ENCODE measurements around the gene BACH2. TPM values are rescaled to one million over a fixed set of nuclear protein-coding genes. Genes with fewer than 3 reads are reported as not detected.
A peak's percentile ranks its signal among the peaks of the same experiment; 100 is the strongest.

The BACH2 gene
- total RNA-seq, 2 experiments from 2014 or later, result 157 to 170 TPM

GRCh38 chr6:90083891-90084290, 212.8 kb downstream of the BACH2 start:
- H3K9me3 Mint-ChIP-seq, result no peaks in the 10 kb centered on the region
- TF ChIP-seq, protein P1, sequence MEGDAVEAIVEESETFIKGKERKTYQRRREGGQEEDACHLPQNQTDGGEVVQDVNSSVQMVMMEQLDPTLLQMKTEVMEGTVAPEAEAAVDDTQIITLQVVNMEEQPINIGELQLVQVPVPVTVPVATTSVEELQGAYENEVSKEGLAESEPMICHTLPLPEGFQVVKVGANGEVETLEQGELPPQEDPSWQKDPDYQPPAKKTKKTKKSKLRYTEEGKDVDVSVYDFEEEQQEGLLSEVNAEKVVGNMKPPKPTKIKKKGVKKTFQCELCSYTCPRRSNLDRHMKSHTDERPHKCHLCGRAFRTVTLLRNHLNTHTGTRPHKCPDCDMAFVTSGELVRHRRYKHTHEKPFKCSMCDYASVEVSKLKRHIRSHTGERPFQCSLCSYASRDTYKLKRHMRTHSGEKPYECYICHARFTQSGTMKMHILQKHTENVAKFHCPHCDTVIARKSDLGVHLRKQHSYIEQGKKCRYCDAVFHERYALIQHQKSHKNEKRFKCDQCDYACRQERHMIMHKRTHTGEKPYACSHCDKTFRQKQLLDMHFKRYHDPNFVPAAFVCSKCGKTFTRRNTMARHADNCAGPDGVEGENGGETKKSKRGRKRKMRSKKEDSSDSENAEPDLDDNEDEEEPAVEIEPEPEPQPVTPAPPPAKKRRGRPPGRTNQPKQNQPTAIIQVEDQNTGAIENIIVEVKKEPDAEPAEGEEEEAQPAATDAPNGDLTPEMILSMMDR (IDR thresholded peaks at IDR 0.05), result no peak
- ChIA-PET POLR2A (interaction anchor here (0.9 to 2.7 kb wide), 11 partner anchors 11 to 212 kb away, joined by 4 to 15 read pairs (median 7); partner anchors contain the start of gene BACH2), CTCF (interaction anchor here (1.0 to 1.9 kb wide), 3 partner anchors 139 to 395 kb away, joined by 3 to 6 read pairs (median 4); no protein-coding TSS in a partner anchor)
- no peak for ATAC-seq (ENCODE audit: poor library complexity)
- peaks cover 7% of the 10 kb centered on the region for H3K36me3 ChIP-seq (ENCODE audit: insufficient read depth, low read length)
- H3K36me3 Mint-ChIP-seq (ENCODE audit: low read depth), result peaks cover 68% of the 10 kb centered on the region
- intact Hi-C loops (cut with DNase I, micrococcal nuclease), result loop anchor here (5.0 to 10.0 kb wide), 3 partner anchors 133 to 391 kb away; partner anchors contain the start of gene BACH2 (in 1 of the 2)
- H3K4me1 Mint-ChIP-seq (ENCODE audit: low read depth), result peaks cover 92% of the 10 kb centered on the region
- H3K9me3 ChIP-seq (ENCODE audit: control insufficient read depth in 1 of 2, insufficient read depth in 1 of 2, low read length in 2 of 2), result no peaks in the 10 kb centered on the region
- DNase-seq, result peak in 10 of 14 experiments; percentile 30 to 79 (median 34)
- peak overlapping the region; percentile 92 for H3K27ac Mint-ChIP-seq
- H3K4me3 ChIP-seq (ENCODE audit: low read length), result peak overlapping the region; percentile 8
- no peaks in the 10 kb centered on the region for H3K27me3 Mint-ChIP-seq
- peaks cover 35% of the 10 kb centered on the region for H3K4me1 ChIP-seq (ENCODE audit: insufficient read depth, low read length)
- H3K4me3 Mint-ChIP-seq, result peak overlapping the region; percentile 78
- no peak overlapping the region for H3K27ac ChIP-seq (ENCODE audit: low read depth in 1 of 2, low read length in 2 of 2)
- H3K27me3 ChIP-seq (ENCODE audit: control insufficient read depth in 1 of 2, insufficient read depth in 2 of 2, low read length in 2 of 2), result no peaks in the 10 kb centered on the region

DNA sequence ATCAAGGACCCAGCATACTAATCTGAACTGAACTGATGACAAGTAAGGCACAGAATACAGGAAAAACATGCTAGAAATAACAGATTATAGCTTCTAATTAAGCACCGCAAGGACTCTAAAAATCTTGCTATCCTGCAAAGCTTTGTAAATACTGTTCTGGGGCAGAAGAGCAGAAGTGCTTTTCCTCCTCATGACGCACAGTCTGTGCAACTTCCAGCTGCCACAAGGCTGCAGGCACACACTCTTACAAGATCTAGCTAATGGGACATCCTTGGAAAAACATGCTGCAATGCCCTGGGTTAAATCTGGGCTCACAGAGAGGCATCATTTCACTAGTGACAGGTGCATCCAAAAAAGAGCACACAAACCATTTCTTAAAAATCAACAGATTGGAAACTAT, 213.8 kb downstream of the BACH2 start:
- TF ChIP-seq, protein P1 (IDR thresholded peaks at IDR 0.05), result no peak
- Mint-ChIP-seq H3K36me3 (ENCODE audit: low read depth) (peaks cover 67% of the 10 kb centered on the region), H3K4me1 (ENCODE audit: low read depth) (peaks cover 94% of the 10 kb centered on the region), H3K9me3 (no peaks in the 10 kb centered on the region), H3K27me3 (no peaks in the 10 kb centered on the region), H3K4me3 (peak overlapping the region; percentile 78), H3K27ac (peak overlapping the region; percentile 92)
- DNase-seq (peak in 6 of 14 experiments; percentile 19 to 43 (median 34)), ATAC-seq (ENCODE audit: poor library complexity) (peak; percentile 21)
- peaks cover 4% of the 10 kb centered on the region for H3K36me3 ChIP-seq (ENCODE audit: insufficient read depth, low read length)
- intact Hi-C loops (cut with DNase I, micrococcal nuclease), result loop anchor here (5.0 to 10.0 kb wide), 3 partner anchors 134 to 392 kb away; partner anchors contain the start of gene BACH2 (in 1 of the 2)
- H3K27me3 ChIP-seq (ENCODE audit: control insufficient read depth in 1 of 2, insufficient read depth in 2 of 2, low read length in 2 of 2), result no peaks in the 10 kb centered on the region
- H3K4me1 ChIP-seq (ENCODE audit: insufficient read depth, low read length), result peaks cover 40% of the 10 kb centered on the region
- no peak overlapping the region for H3K27ac ChIP-seq (ENCODE audit: low read depth in 1 of 2, low read length in 2 of 2)
- no peak overlapping the region for H3K4me3 ChIP-seq (ENCODE audit: low read length)
- ChIA-PET CTCF (interaction anchor here (1.0 to 1.9 kb wide), 2 partner anchors 138 to 142 kb away, joined by 3 to 6 read pairs; no protein-coding TSS in a partner anchor), POLR2A (interaction anchor here (0.6 to 2.7 kb wide), 8 partner anchors 12 to 213 kb away, joined by 3 to 15 read pairs (median 9); partner anchors contain the start of gene BACH2)
- H3K9me3 ChIP-seq (ENCODE audit: control insufficient read depth in 1 of 2, insufficient read depth in 1 of 2, low read length in 2 of 2), result no peaks in the 10 kb centered on the region

- Mint-ChIP-seq H3K36me3 (ENCODE audit: low read depth) (peaks cover 60% of the 10 kb centered on the region), H3K4me3 (peak overlapping the region; percentile 93), H3K27ac (peak overlapping the region; percentile 92), H3K9me3 (no peaks in the 10 kb centered on the region), H3K4me1 (ENCODE audit: low read depth) (peaks cover 98% of the 10 kb centered on the region), H3K27me3 (no peaks in the 10 kb centered on the region)
- no peaks in the 10 kb centered on the region for H3K27me3 ChIP-seq (ENCODE audit: control insufficient read depth in 1 of 2, insufficient read depth in 2 of 2, low read length in 2 of 2)
- peak overlapping the region; percentile 57 to 68 for H3K27ac ChIP-seq (ENCODE audit: low read depth in 1 of 2, low read length in 2 of 2)
- TF ChIP-seq, protein P1 (IDR thresholded peaks at IDR 0.05), result no peak
- ChIA-PET POLR2A (interaction anchor here (0.7 to 1.4 kb wide), 5 partner anchors 24 to 128 kb away, joined by 3 to 4 read pairs (median 3); no protein-coding TSS in a partner anchor), CTCF (interaction anchor here (0.5 kb wide), 1 partner anchor 227 kb away, joined by 3 read pairs; no protein-coding TSS in a partner anchor)
- peaks cover 35% of the 10 kb centered on the region for H3K4me1 ChIP-seq (ENCODE audit: insufficient read depth, low read length)
- intact Hi-C loops (cut with DNase I, micrococcal nuclease), result loop anchor here (1.0 to 10.0 kb wide), 10 partner anchors 18 to 394 kb away; partner anchors contain the start of gene BACH2 (in 2 of the 2)
- H3K36me3 ChIP-seq (ENCODE audit: insufficient read depth, low read length), result no peaks in the 10 kb centered on the region
- DNase-seq (peak; percentile 31 to 85 (median 54)), ATAC-seq (ENCODE audit: poor library complexity) (peak; percentile 80)
- H3K4me3 ChIP-seq (ENCODE audit: low read length), result peak overlapping the region; percentile 52
- no peaks in the 10 kb centered on the region for H3K9me3 ChIP-seq (ENCODE audit: control insufficient read depth in 1 of 2, insufficient read depth in 1 of 2, low read length in 2 of 2)
These were observed 215.7 kb downstream of the BACH2 start for GRCh38 chr6:90080876-90081481.
